NCI-H2227 (cell line): ENCODE measurements around the gene DYNLT4.
"Not testable (repeated sequence)": the region's sequence is repeated elsewhere in the genome, so short reads cannot be mapped to it uniquely, and the experiment has no call there.

Source experiments
- DNase-seq: peaks from one replicate; lab custom pipeline; 2025; ENCODE audit not compliant: unreplicated experiment; lab: John Stamatoyannopoulos, UW

The DYNLT4 gene

GRCh38 chr1:44806704-44807363 lies at the start of gene DYNLT4:
Gene DYNLT4, minus strand, starts transcription at chr1:44807351. Its CDS starts 683 bp downstream, at chr1:44806668.
- no peak for DNase-seq

- no peak for DNase-seq
Measured at GRCh38 chr1:44855742-44856141, 48.6 kb upstream of the DYNLT4 start.

- no peak for DNase-seq
Measured at GRCh38 chr1:44854970-44855369, 47.8 kb upstream of the DYNLT4 start.

GRCh38 chr1:44853201-44853600 lies 46.0 kb upstream of the DYNLT4 start:
- DNase-seq, result no peak

GRCh38 chr1:44851308-44851707 lies 44.2 kb upstream of the DYNLT4 start:
- DNase-seq, result no peak

GRCh38 chr1:44849575-44850132 lies 42.5 kb upstream of the DYNLT4 start:
- peak; percentile 14 for DNase-seq

- DNase-seq, result no peak
Measured at GRCh38 chr1:44848456-44849181, 41.5 kb upstream of the DYNLT4 start.

GRCh38 chr1:44847845-44848244 lies 40.7 kb upstream of the DYNLT4 start:
- DNase-seq, result no peak

- DNase-seq, result no peak
Measured at GRCh38 chr1:44846985-44847384, 39.8 kb upstream of the DYNLT4 start.

GRCh38 chr1:44842862-44843655 lies 35.9 kb upstream of the DYNLT4 start, which contains the start of gene PTCH2:
Gene PTCH2, minus strand, starts transcription at chr1:44843253. Its CDS starts 321 bp downstream, at chr1:44842932.
- peak; percentile 92 for DNase-seq

- peak; percentile 53 for DNase-seq
Measured at GRCh38 chr1:44842486-44842861, 35.3 kb upstream of the DYNLT4 start.

- DNase-seq, result no peak
Measured at GRCh38 chr1:44839576-44839975, 32.4 kb upstream of the DYNLT4 start.

GRCh38 chr1:44838294-44838693 lies 31.1 kb upstream of the DYNLT4 start:
- DNase-seq, result not testable (repeated sequence)

GRCh38 chr1:44835738-44836675 lies 28.9 kb upstream of the DYNLT4 start:
- DNase-seq, result peak; percentile 82

- no peak for DNase-seq
Measured at GRCh38 chr1:44834328-44834727, 27.2 kb upstream of the DYNLT4 start.

GRCh38 chr1:44832056-44832705 lies 25.0 kb upstream of the DYNLT4 start:
- no peak for DNase-seq

- DNase-seq, result peak; percentile 32
Measured at GRCh38 chr1:44831516-44831915, 24.4 kb upstream of the DYNLT4 start.

GRCh38 chr1:44830900-44831304 lies 23.8 kb upstream of the DYNLT4 start:
- DNase-seq, result no peak

- DNase-seq, result no peak
Measured at GRCh38 chr1:44829506-44830384, 22.6 kb upstream of the DYNLT4 start.
